A549 treated with DMSO at 1 μM for 4 hours (cell line): ENCODE measurements around the gene TEC. TPM values are rescaled to one million over a fixed set of nuclear protein-coding genes. Genes with fewer than 3 reads are reported as not detected.

Experiments
- total RNA-seq: library from RNA; stranded (reverse); fragments of 200-300 nt; extraction: Qiagen RNA extraction; gene quantifications from 5 replicates; pipeline ENCODE4 v1.2.3, GENCODE V29; 2022; ENCODE audit warnings: low read depth

The TEC gene
- 1.3 to 1.7 TPM (median 1.6 TPM) in 5 replicates for total RNA-seq

DNA sequence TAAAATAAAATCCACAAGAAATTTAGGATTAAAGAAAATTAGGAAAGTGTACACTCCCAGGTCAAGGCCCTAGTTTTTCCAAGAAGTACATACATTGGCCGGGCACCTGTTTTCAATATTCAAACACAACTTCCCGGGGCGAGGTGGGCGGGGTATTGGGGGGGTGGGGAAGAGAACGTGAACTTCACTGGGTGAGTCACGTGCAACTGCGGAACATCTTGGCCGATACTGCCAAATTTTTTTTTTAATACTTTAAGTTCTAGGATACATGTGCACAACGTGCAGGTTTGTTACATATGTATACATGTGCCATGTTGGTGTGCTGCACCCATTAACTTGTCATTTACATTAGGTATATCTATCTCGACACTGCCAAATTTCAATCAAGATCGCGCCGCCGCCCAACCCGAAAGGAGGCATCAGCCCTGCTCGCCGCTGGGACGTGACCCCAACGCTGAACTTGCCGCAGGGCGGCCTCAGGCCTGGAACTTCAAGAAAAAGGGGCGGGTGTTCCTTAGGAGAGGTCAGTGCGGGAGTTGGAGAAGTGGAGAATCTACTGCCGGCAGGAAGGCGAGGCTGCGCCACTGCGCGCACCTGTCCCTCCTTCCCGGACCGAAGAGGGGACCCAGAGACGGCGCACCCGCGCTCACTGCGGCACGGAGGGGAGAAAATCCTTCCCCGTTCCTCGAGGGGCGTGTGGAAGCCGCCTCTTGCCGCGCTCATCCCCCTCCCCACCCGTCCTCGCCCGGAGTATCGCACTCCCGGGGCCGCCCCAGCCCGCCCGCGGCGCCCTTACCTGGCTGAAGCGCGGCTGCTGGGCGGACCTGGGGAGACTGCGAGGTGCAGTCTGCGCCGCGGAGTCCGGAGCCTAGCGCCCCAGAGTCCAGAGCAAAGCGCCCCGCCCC lies at the start of gene TEC:
Gene TEC, minus strand, starts transcription at position 883 of the 905 bp plus-strand sequence. CDS start 41,224 bp downstream, outside the sequence.

DNA sequence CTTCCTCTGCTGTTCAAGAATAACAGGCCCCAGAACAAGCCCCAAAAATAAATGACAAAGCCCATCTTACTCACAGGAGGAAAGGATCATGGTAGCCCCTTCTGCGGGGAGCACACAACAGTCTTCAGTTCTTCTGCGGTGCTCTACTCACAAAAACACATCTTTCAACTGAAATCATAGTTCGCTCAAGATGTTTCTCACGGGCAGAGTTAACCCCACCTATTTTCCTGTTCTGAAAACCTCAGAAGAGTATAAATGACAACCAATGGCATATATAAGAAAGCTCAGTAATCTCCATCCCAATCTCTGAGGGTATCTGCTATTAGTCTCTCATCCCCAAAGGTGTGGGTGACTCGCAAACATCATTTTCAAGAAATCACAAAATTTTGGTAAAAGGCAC lies 135.6 kb downstream of the TEC start, which contains the start of gene TXK:
Gene TXK, minus strand, starts transcription at position 170 of the 400 bp plus-strand sequence. Its CDS starts 80 bp downstream, at position 90.

Other genes with a start within 250 kb of the TEC start
- 0.11 to 0.28 TPM (median 0.25 TPM) in 5 replicates for gene TXK, start 135.6 kb downstream of the TEC start, total RNA-seq
- gene SLAIN2, start 71.7 kb upstream of the TEC start, total RNA-seq = 17.5 to 27.0 TPM (median 18.6 TPM) in 5 replicates
- 4.6 to 8.0 TPM (median 7.2 TPM) in 5 replicates for gene SLC10A4, start 213.5 kb upstream of the TEC start, total RNA-seq
- gene ZAR1, start 220.4 kb upstream of the TEC start, total RNA-seq = 0.06 to 0.21 TPM (median 0.10 TPM) in 5 replicates